Activated CD4-positive, CD25-positive, alpha-beta regulatory T cell treated with anti-CD3 and anti-CD28 coated beads, Interleukin-2, amount 50 U/mL, for 24 hours (primary cell): ENCODE data around the gene NUP210L.
"Not testable (repeated sequence)": the region's sequence is repeated elsewhere in the genome, so short reads cannot be mapped to it uniquely, and the experiment has no call there.

Experiments used
- ATAC-seq, 2 donors: fragments of 150-1000 bp; cut with Tn5 transposase; one replicate each; pipeline ENCODE4 v1.10.0; 2021; ENCODE audit warnings: mild to moderate bottlenecking in 1 of 2, moderate library complexity in 1 of 2

NUP210L gene

DNA sequence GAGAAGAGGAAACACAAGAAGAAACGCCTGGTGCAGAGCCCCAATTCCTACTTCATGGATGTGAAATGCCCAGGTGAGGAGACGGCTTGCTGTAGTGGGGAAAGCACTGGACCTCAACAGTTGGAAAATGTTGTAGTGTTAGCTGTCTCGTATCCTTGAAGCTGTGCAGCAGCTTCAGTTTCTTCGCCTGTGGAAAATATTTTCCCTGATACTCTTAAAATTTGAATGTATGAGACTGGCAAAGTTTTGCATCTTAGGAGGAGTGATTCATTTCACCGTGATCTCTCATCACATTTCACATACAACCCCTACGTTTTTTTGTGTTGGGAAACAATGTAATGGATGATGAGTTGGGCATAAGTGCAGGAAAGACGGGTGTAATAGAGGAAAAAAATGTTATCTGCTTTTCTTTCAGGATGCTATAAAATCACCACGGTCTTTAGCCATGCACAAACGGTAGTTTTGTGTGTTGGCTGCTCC is 163.7 kb downstream of the NUP210L start:
- ATAC-seq = no peak

GRCh38 chr1:153990468-153991150 is 164.3 kb downstream of the NUP210L start, which contains the start of gene RPS27:
RPS27 (plus strand) TSS chr1:153990762; CDS start chr1:153990797, 35 bp downstream.
- ATAC-seq = peak; percentile 90 to 92

DNA sequence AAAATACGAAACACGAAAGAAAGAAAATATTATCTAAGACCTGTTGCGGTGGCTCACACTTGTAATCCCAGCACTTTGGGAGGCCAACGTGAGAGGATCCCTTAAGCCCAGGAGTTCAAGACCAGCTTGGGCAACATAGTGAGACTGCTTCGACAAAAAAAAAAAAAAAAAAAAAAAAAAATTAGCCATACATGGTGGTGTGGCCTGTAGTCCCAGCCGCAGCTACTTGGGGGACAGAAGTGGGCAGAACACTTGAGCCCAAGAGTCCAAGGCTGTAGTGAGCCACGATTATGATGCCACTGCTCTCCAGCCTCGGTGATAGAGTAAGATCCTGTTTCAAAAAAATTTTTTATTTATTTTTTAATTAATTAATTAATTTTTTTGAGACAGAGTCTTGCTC is 167.3 kb downstream of the NUP210L start:
- no peak for ATAC-seq

DNA sequence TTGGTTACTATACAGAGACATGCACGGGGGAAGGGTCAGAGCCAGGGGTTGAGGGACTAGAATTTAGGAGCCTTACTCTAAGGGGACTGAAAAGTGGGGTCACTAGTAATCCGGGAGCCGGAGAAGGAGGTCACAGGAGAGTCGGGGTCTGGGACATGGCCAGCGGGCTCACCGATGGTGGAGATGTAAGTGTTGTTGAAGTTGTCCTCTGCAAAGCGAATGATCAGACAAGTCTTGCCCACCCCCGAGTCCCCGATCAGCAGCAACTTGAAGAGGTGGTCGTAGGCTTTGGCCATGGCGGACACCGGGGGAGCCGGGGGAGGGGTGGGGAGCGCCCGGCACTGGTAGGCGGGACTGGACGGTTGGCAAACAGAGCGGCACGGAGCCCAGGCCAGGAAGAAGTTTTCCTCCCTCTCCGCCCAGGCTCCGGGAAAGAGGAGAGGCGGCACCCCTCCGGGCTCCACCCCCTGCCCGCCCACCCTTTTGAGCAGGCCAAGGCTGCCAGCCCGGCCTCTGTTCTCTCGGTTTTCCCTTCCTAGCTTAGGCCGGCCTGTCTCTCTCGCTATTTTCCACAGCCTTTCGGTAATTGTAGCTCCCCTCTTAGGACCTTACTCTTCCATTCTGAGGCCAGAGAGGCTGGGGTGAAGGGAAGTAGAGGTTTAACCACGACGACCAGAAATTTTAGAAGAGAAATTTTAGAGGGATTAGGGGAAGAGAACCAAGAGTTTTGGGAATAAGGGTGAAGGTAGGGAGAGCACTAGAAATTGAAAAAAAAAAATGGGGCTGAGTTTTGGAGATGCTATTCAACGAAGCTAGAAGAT is 168.7 kb downstream of the NUP210L start, which contains the start of gene RAB13:
TSS of gene RAB13 (minus strand) at position 399 of the 821 bp plus-strand sequence. CDS start at position 296, 103 bp downstream.
- no peak for ATAC-seq

GRCh38 chr1:153985341-153985912 is 169.4 kb downstream of the NUP210L start:
- peak; percentile 67 to 75 for ATAC-seq

- ATAC-seq = no peak
These were observed 170.6 kb downstream of the NUP210L start for GRCh38 chr1:153984123-153984894.

DNA sequence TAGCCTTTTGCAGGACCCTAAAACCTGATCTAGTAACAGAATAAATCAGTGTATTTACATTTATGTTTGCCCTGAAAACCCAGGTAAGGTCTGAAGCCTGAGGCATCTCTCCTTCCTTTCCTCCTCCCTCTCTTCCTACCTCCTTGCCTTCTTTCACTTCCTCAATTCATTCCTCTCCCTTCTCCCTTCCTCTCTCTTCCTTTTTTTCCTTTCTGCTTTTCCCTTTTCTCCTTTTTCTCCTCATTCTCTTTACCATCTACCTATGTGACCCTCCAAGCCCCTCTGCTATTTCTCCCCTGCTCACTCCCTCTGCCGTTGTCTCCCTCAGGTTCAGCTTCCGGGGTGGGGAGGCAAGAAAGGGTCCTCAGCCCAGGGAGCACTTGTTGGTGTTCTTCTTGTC is 173.1 kb downstream of the NUP210L start:
- not testable (repeated sequence) for ATAC-seq

GRCh38 chr1:153979091-153979490 is 175.8 kb downstream of the NUP210L start:
- not testable (repeated sequence) for ATAC-seq

GRCh38 chr1:153978274-153978909 is 176.5 kb downstream of the NUP210L start:
- no peak for ATAC-seq

GRCh38 chr1:153977250-153978240 is 177.3 kb downstream of the NUP210L start, which contains the start of gene JTB:
JTB (minus strand) TSS chr1:153977674; CDS start chr1:153977252, 422 bp downstream.
- ATAC-seq = peak; percentile 96

DNA sequence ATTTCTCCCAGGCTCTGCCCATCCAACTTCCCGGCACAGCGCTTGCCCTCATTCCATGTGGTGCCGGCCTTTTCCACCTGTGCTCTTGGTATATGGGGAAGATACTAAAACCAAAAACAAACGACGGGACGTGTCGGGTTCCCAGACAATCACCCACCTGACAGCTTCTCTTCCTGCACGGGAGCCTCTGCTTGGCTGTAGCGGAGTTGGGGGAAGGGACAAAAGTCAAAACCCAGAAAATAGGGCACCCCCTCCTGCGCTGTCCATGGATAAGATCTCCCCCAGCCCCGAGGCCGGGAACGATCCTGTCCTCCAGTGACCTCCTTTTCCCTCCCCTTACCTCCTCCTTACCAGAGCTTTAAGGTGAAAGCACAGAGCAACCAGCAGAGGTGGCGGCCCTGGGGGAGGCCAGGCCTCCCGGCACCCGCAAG is 178.0 kb downstream of the NUP210L start:
- peak in 1 of 2 donors; percentile 2 for ATAC-seq

- no peak for ATAC-seq
These were observed 181.3 kb downstream of the NUP210L start for GRCh38 chr1:153973525-153973924.

DNA sequence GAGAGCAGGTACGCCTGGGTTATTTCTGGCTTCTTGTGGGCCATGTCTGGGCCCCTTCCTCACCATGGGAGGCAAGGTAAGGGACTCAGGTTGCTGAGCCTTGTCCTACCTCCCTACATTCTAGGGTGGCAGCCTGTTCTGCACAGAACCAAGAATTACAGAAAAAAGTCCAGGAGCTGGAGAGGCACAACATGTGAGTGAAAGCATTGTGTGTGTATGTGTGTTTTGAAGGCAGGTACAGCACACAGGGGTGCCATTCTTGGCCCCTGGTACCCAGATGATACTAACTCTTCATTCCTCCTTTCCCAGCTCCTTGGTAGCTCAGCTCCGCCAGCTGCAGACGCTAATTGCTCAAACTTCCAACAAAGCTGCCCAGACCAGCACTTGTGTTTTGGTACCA is 181.8 kb downstream of the NUP210L start:
- no peak for ATAC-seq

GRCh38 chr1:153970346-153970745 is 184.5 kb downstream of the NUP210L start:
- ATAC-seq = no peak

DNA sequence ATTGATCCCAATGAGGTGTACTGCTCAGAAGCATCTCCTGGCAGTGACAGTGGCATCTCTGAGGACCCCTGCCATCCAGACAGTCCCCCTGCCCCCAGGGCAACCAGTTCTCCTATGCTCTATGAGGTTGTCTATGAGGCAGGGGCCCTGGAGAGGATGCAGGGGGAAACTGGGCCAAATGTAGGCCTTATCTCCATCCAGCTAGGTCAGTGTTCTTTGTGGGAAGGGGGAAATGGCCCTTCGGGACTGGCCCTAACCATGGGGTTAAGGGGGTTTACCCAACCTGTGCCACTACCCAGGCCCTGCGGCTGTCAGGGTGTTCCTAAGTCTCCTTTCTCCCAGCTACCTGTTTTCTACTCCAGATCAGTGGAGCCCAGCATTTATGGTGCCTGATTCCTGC is 185.9 kb downstream of the NUP210L start:
- no peak for ATAC-seq

- no peak for ATAC-seq
These were observed 186.5 kb downstream of the NUP210L start for GRCh38 chr1:153968408-153968807.

DNA sequence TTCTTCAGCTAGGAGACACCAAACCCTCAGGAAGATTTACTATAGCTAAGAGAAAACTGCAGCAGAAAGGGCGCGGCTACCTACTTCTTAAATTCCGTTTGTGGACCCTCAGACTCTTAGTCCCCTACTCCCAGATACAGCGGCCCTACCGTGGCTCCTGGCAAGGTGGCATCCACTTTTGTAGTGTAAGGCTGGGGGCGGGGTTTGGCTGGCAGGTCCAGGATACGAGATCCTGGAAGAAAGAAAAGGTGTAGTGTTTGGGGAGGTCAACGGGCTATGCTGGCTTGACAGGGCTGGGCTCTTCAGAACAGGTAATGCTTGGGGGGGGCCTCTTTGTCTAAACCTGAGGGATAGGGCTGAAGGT is 186.9 kb downstream of the NUP210L start:
- no peak for ATAC-seq

GRCh38 chr1:153967107-153967999 is 187.5 kb downstream of the NUP210L start, which contains the start of gene CREB3L4:
CREB3L4 (plus strand) TSS chr1:153967902; CDS start chr1:153968526, 624 bp downstream.
- peak; percentile 88 to 91 for ATAC-seq

DNA sequence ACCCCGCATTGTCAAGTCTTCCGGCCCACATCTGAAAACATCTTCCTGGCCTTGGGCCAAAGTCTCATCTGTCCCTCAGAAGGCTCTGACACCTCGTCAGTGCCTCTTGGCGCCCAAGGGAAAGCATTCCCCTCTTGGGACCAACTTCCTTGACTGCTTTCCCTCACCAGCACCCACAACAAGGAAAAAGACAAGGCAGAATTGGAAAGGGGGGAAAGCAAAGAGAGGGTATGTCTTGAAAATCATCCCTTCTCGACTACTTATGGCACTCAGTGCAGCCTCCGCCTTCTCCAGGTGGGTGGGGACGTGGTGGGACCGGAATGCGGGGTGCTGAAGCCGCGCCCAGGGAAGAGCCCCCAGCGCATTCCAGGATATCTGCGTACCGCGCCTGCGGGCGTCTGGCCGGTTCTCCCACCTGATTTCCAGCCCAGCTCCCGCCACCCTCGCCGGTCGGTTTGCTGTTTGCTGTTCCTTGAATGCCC is 191.0 kb downstream of the NUP210L start:
- ATAC-seq = no peak
